HuH-7.5 (cell line): ENCODE measurements around the gene CPO.
"Not testable (repeated sequence)": the region's sequence is repeated elsewhere in the genome, so short reads cannot be mapped to it uniquely, and the experiment has no call there.

Experiments
- DNase-seq: peaks from one replicate; pipeline ENCODE4 v3.0.0; 2011; ENCODE audit warnings: low spot score

The CPO gene

GRCh38 chr2:206939340-206939739, at the start of gene CPO:
TSS of gene CPO (plus strand) at chr2:206939518. CDS start at chr2:206939600, 82 bp downstream.
- no peak for DNase-seq

- no peak for DNase-seq
These were observed 49.1 kb upstream of the CPO start for GRCh38 chr2:206890179-206890578.

- DNase-seq = no peak
These were observed 48.4 kb upstream of the CPO start for GRCh38 chr2:206890926-206891325.

GRCh38 chr2:206915121-206915520, 24.2 kb upstream of the CPO start:
- no peak for DNase-seq

GRCh38 chr2:206918263-206918662, 21.1 kb upstream of the CPO start:
- no peak for DNase-seq

GRCh38 chr2:206920310-206920709, 19.0 kb upstream of the CPO start:
- DNase-seq = no peak

GRCh38 chr2:206920951-206921350, 18.4 kb upstream of the CPO start:
- DNase-seq = no peak

- no peak for DNase-seq
These were observed 17.8 kb upstream of the CPO start for GRCh38 chr2:206921529-206921928.

- no peak for DNase-seq
These were observed 3.1 kb upstream of the CPO start for GRCh38 chr2:206935991-206936842.

GRCh38 chr2:206936843-206937230, 2.5 kb upstream of the CPO start:
- no peak for DNase-seq

GRCh38 chr2:206937555-206937954, 1.8 kb upstream of the CPO start:
- DNase-seq = no peak

- no peak for DNase-seq
These were observed 1.2 kb downstream of the CPO start for GRCh38 chr2:206940546-206940945.

GRCh38 chr2:206942592-206943478, 3.5 kb downstream of the CPO start:
- DNase-seq = no peak

GRCh38 chr2:206953404-206953803, 14.1 kb downstream of the CPO start:
- not testable (repeated sequence) for DNase-seq

GRCh38 chr2:206955253-206955652, 15.9 kb downstream of the CPO start:
- no peak for DNase-seq

GRCh38 chr2:206958261-206958660, 18.9 kb downstream of the CPO start:
- no peak for DNase-seq

GRCh38 chr2:206962966-206963365, 23.6 kb downstream of the CPO start:
- DNase-seq = no peak

GRCh38 chr2:206968134-206969086, 29.1 kb downstream of the CPO start:
- DNase-seq = no peak

- no peak for DNase-seq
These were observed 29.9 kb downstream of the CPO start for GRCh38 chr2:206969192-206969591.

GRCh38 chr2:206970589-206971360, 31.5 kb downstream of the CPO start:
- no peak for DNase-seq

GRCh38 chr2:206971805-206972204, 32.5 kb downstream of the CPO start:
- DNase-seq = no peak
